SU-DHL-6 (cell line): Measurements from ENCODE around the gene NBPF3.

Source experiments
- H2AFZ ChIP-seq: fragments of 200-600 bp; sonication (generic); 2 replicates; pipeline ENCODE4 v1.6.1; 2014; ENCODE audit warnings: low read depth, mild to moderate bottlenecking, moderate library complexity, mixed read lengths, antibody characterized with exemption, low read length; ENCODE audit not compliant: severe bottlenecking
- H3F3A ChIP-seq: fragments of 200-600 bp; shearing (Covaris generic); 2 replicates; pipeline ENCODE4 v1.6.0; 2016; ENCODE audit warnings: antibody characterized with exemption, mild to moderate bottlenecking; ENCODE audit not compliant: insufficient read depth
- H3K27ac ChIP-seq: fragments of 200-600 bp; sonication (generic); 2 replicates; pipeline ENCODE4 v1.5.1; 2016; ENCODE audit warnings: low read depth, mild to moderate bottlenecking, low read length, moderate library complexity, mixed read lengths
- H3K27me3 ChIP-seq: fragments of 200-600 bp; sonication (generic), shearing (Covaris generic); 2 replicates; pipeline ENCODE4 v1.6.0; 2014; ENCODE audit warnings: mild to moderate bottlenecking, low read length
- H3K36me3 ChIP-seq: fragments of 200-600 bp; sonication (generic); 2 replicates; pipeline ENCODE4 v1.6.1; 2014; ENCODE audit warnings: mild to moderate bottlenecking, low read length, mixed read lengths
- H3K4me2 ChIP-seq: fragments of 300-600, 200-600 bp; shearing (Covaris generic), sonication (generic); 2 replicates; pipeline ENCODE4 v1.6.0; 2014; ENCODE audit warnings: low read length, low read depth, mild to moderate bottlenecking; ENCODE audit not compliant: poor library complexity, severe bottlenecking
- H3K4me3 ChIP-seq: fragments of 200-600 bp; sonication (generic); 2 replicates; pipeline ENCODE4 v1.5.1; 2014; ENCODE audit warnings: antibody characterized with exemption, low read length, mild to moderate bottlenecking, mixed read lengths; ENCODE audit not compliant: insufficient read depth, poor library complexity, severe bottlenecking
- H3K79me2 ChIP-seq: fragments of 200-600 bp; sonication (generic); 2 replicates; pipeline ENCODE4 v1.6.1; 2014; ENCODE audit warnings: mild to moderate bottlenecking, low read length, moderate library complexity; ENCODE audit not compliant: insufficient read depth
- H3K9ac ChIP-seq: fragments of 200-600 bp; sonication (generic); 2 replicates; pipeline ENCODE4 v1.7.0; 2014; ENCODE audit warnings: mild to moderate bottlenecking, low read length
- H3K9me2 ChIP-seq: fragments of 200-600 bp; sonication (generic); replicated peaks from 2 replicates; pipeline ENCODE4 v1.6.1; 2014; ENCODE audit warnings: low read length; ENCODE audit not compliant: insufficient read depth
- H3K9me3 ChIP-seq: fragments of 200-600 bp; sonication (generic); 2 replicates; pipeline ENCODE4 v1.6.1; 2014; ENCODE audit warnings: low read length, mixed read lengths; ENCODE audit not compliant: insufficient read depth
- H4K20me1 ChIP-seq: fragments of 200-600 bp; sonication (generic); 2 replicates; pipeline ENCODE4 v1.6.1; 2014; ENCODE audit warnings: low read depth, mild to moderate bottlenecking, antibody characterized with exemption, low read length, moderate library complexity, mixed read lengths
- EZH2phosphoT487 ChIP-seq: fragments of 200-600 bp; sonication (generic), shearing (Covaris generic); conservative IDR thresholded peaks from 2 replicates; pipeline ENCODE4 v1.6.1; 2018; ENCODE audit warnings: mild to moderate bottlenecking, antibody characterized with exemption, low read length, moderate library complexity, mixed read lengths
- TF ChIP-seq, protein P1 (sequence below): fragments of 200-600 bp; sonication (generic); IDR thresholded peaks from one replicate; pipeline ENCODE4 v1.5.1; 2017; ENCODE audit warnings: antibody characterized with exemption, mild to moderate bottlenecking, low read length, moderate library complexity; ENCODE audit not compliant: insufficient read depth, poor library complexity, severe bottlenecking

Gene NBPF3

GRCh38 chr1:21534146-21534545 lies 94.2 kb downstream of the NBPF3 start:
- no peaks in the 10 kb centered on the region for H3K79me2 ChIP-seq
- no peak overlapping the region for H2AFZ ChIP-seq
- no peak overlapping the region for H3K27ac ChIP-seq

More at GRCh38 chr1:21534146-21534545, 94.2 kb downstream of the NBPF3 start:
- Histone ChIP-seq H3F3A (no peaks in the 10 kb centered on the region), H4K20me1 (no peaks in the 10 kb centered on the region), H3K4me2 (no peak overlapping the region), H3K9me3 (no peaks in the 10 kb centered on the region), H3K9me2 (no peaks in the 10 kb centered on the region), H3K9ac (peak overlapping the region; percentile 13; the same call in 1 of the 2 replicates), H3K36me3 (no peaks in the 10 kb centered on the region), H3K4me3 (no peak overlapping the region), H3K27me3 (no peaks in the 10 kb centered on the region)
- no peak for TF ChIP-seq EZH2phosphoT487
- TF ChIP-seq, protein P1, sequence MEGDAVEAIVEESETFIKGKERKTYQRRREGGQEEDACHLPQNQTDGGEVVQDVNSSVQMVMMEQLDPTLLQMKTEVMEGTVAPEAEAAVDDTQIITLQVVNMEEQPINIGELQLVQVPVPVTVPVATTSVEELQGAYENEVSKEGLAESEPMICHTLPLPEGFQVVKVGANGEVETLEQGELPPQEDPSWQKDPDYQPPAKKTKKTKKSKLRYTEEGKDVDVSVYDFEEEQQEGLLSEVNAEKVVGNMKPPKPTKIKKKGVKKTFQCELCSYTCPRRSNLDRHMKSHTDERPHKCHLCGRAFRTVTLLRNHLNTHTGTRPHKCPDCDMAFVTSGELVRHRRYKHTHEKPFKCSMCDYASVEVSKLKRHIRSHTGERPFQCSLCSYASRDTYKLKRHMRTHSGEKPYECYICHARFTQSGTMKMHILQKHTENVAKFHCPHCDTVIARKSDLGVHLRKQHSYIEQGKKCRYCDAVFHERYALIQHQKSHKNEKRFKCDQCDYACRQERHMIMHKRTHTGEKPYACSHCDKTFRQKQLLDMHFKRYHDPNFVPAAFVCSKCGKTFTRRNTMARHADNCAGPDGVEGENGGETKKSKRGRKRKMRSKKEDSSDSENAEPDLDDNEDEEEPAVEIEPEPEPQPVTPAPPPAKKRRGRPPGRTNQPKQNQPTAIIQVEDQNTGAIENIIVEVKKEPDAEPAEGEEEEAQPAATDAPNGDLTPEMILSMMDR = no peak
